A673 (cell line): Measurements from ENCODE around the gene NCBP2L. TPM values are rescaled to one million over a fixed set of nuclear protein-coding genes. Genes with fewer than 3 reads are reported as not detected.

Source experiments
- BruUV-seq: library from RNA; stranded (reverse); fragments of 400-500 nt; replicated peaks from 2 replicates; lab custom pipeline; 2021; lab: Mats Ljungman, UMichigan
- CTCF ChIA-PET: fragments of 300-600 bp; sonication (Branson Sonifier 250); formaldehyde crosslinking; loops from one replicate; lab custom pipeline; 2022; ENCODE audit warnings: antibody characterized with exemption; lab: Charles Lee
- POLR2A ChIA-PET: fragments of 300-600 bp; sonication (Branson Sonifier 250); formaldehyde crosslinking; loops from one replicate; lab custom pipeline; 2022; ENCODE audit warnings: antibody characterized with exemption; ENCODE audit not compliant: low non-redundant PET; lab: Charles Lee
- DNase-seq: peaks from one replicate; pipeline ENCODE4 v3.0.0-alpha.2; 2015; ENCODE audit warnings: low spot score
- H3K27ac ChIP-seq: fragments of 200-600 bp; sonication (generic); 2 replicates; pipeline ENCODE4 v1.5.1; 2016; ENCODE audit warnings: mixed run types, low read depth, mild to moderate bottlenecking, mixed read lengths, antibody characterized with exemption, low read length; ENCODE audit not compliant: poor library complexity, severe bottlenecking
- H3K27me3 ChIP-seq: fragments of 200-600 bp; sonication (generic); replicated peaks from 2 replicates; pipeline ENCODE4 v1.6.1; 2017; ENCODE audit warnings: mixed run types, low read depth, mild to moderate bottlenecking, mixed read lengths, antibody characterized with exemption, low read length; ENCODE audit not compliant: insufficient read depth, poor library complexity
- H3K36me3 ChIP-seq: fragments of 200-600 bp; sonication (generic); 2 replicates; pipeline ENCODE4 v1.6.1; 2016; ENCODE audit warnings: mixed run types, mild to moderate bottlenecking, mixed read lengths, antibody characterized with exemption, low read length; ENCODE audit not compliant: insufficient read depth, poor library complexity, severe bottlenecking
- H3K4me1 ChIP-seq: fragments of 200-600 bp; sonication (generic); 2 replicates; pipeline ENCODE4 v1.6.1; 2017; ENCODE audit warnings: mixed run types, mild to moderate bottlenecking, mixed read lengths, antibody characterized with exemption, low read length; ENCODE audit not compliant: insufficient read depth, poor library complexity, severe bottlenecking
- H3K4me3 ChIP-seq: fragments of 200-600 bp; sonication (generic); 2 replicates; pipeline ENCODE4 v1.5.1; 2016; ENCODE audit warnings: low read depth, mixed run types, mild to moderate bottlenecking, mixed read lengths, low read length; ENCODE audit not compliant: poor library complexity, severe bottlenecking
- H3K9me3 ChIP-seq: fragments of 200-600 bp; sonication (generic); 2 replicates; pipeline ENCODE4 v1.6.1; 2016; ENCODE audit warnings: mixed run types, low read depth, mild to moderate bottlenecking, mixed read lengths, antibody characterized with exemption, low read length; ENCODE audit not compliant: poor library complexity, severe bottlenecking
- EZH2 ChIP-seq: fragments of 200-600 bp; sonication (generic); IDR thresholded peaks from 2 replicates; pipeline ENCODE4 v1.6.1; 2017; ENCODE audit warnings: borderline replicate concordance, low read depth, mild to moderate bottlenecking, mixed read lengths, antibody characterized with exemption, low read length; ENCODE audit not compliant: poor library complexity, severe bottlenecking
- intact Hi-C: fragments of 100-400 bp; cut with micrococcal nuclease; formaldehyde crosslinking; loops from one replicate; pipeline ENCODE4 v1.10.0; 2022; ENCODE audit not compliant: unreplicated experiment
- total RNA-seq: library from RNA; stranded (reverse); gene quantifications from 2 replicates; pipeline ENCODE4 v1.2.3, GENCODE V29; 2021
- TF ChIP-seq, protein P1 (sequence below): fragments of 300-800, 200-600 bp; sonication (generic); conservative IDR thresholded peaks from 2 replicates; pipeline ENCODE4 v1.5.1; 2017; ENCODE audit warnings: low read depth, mild to moderate bottlenecking, antibody characterized with exemption, low read length, moderate library complexity, mixed read lengths

The NCBP2L gene
- total RNA-seq, 1 experiment from 2014 or later: not detected

DNA sequence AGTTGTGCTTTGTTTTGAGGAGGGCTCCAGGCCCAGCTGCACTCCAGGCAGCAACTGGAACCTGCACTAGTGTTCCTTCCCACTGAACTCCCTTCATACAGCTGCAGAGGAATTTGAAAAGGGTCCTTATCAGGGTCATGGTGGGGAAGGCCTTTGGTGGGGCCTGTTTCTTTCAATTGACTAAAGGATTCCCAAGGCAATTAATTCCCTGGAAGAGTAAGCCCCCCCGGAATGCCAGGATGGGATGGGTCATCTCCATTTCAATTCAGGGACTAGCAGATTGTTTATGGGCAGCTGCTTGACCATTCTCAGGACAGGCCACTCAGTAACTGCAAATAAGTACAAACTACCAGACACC is 47.3 kb upstream of the NCBP2L start:
- peaks cover 3% of the 10 kb centered on the region for H3K4me1 ChIP-seq
- no peak for TF ChIP-seq EZH2
- TF ChIP-seq, protein P1, sequence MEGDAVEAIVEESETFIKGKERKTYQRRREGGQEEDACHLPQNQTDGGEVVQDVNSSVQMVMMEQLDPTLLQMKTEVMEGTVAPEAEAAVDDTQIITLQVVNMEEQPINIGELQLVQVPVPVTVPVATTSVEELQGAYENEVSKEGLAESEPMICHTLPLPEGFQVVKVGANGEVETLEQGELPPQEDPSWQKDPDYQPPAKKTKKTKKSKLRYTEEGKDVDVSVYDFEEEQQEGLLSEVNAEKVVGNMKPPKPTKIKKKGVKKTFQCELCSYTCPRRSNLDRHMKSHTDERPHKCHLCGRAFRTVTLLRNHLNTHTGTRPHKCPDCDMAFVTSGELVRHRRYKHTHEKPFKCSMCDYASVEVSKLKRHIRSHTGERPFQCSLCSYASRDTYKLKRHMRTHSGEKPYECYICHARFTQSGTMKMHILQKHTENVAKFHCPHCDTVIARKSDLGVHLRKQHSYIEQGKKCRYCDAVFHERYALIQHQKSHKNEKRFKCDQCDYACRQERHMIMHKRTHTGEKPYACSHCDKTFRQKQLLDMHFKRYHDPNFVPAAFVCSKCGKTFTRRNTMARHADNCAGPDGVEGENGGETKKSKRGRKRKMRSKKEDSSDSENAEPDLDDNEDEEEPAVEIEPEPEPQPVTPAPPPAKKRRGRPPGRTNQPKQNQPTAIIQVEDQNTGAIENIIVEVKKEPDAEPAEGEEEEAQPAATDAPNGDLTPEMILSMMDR: no peak
- H3K4me3 ChIP-seq: no peak overlapping the region
- ChIA-PET POLR2A (no interaction called here), CTCF (no interaction called here)
- BruUV-seq: no TSS peak
- intact Hi-C loops: no loop called here
- H3K27ac ChIP-seq: no peak overlapping the region
- no peak for DNase-seq
- no peaks in the 10 kb centered on the region for H3K9me3 ChIP-seq
- H3K36me3 ChIP-seq: no peaks in the 10 kb centered on the region
- no peaks in the 10 kb centered on the region for H3K27me3 ChIP-seq

DNA sequence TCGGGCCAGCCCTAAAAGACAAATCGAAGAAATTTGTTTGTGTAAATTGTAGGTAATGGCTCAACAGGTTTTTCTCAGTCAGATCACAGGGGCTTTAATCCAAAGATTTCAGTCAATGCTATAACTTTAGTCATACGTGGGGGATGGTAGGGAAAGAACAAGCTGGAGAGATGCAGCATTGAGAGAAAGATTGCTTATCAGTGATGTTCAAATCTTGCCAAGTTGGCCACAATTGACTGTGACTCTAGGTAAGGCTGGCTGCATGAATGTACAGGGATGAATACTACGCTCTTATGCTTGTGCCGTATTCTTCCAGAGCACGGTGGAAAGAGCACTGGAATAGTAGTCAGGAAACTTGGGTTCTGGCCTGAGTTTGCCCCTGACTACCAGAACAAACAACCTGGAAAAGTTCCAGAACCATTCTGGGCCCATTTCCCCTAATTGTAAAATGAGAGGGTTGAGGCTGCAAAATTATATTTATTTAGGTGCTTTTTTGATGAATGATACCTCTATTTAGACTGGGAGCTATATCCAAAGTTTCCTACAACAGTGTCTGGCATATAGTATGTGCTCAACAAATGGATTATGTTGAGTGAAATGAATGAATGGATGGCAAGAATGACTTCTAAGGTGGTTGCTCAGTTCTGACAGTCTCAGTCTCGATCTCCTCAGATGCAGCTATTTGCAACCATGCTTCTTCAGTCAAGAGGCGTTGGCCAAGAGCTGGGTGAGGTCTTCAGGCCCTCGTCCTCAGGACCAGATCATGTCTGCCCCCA is 46.4 kb upstream of the NCBP2L start:
- Histone ChIP-seq H3K36me3 (no peaks in the 10 kb centered on the region), H3K4me1 (peaks cover 3% of the 10 kb centered on the region), H3K27ac (no peak overlapping the region), H3K4me3 (no peak overlapping the region), H3K27me3 (no peaks in the 10 kb centered on the region), H3K9me3 (no peaks in the 10 kb centered on the region)
- ChIA-PET POLR2A (no interaction called here), CTCF (no interaction called here)
- TF ChIP-seq, protein P1: no peak
- TF ChIP-seq EZH2: no peak
- intact Hi-C loops: no loop called here
- no TSS peak for BruUV-seq
- DNase-seq: no peak

GRCh38 chrX:107731831-107732502 is 45.6 kb upstream of the NCBP2L start:
- POLR2A ChIA-PET: no interaction called here
- intact Hi-C loops: no loop called here

More at GRCh38 chrX:107731831-107732502, 45.6 kb upstream of the NCBP2L start:
- DNase-seq: no peak
- H3K9me3 ChIP-seq: no peaks in the 10 kb centered on the region
- H3K4me3 ChIP-seq: no peak overlapping the region
- no peaks in the 10 kb centered on the region for H3K36me3 ChIP-seq
- H3K27ac ChIP-seq: no peak overlapping the region
- no peaks in the 10 kb centered on the region for H3K27me3 ChIP-seq
- H3K4me1 ChIP-seq: peaks cover 11% of the 10 kb centered on the region
- no TSS peak for BruUV-seq
- CTCF ChIA-PET: no interaction called here
- TF ChIP-seq, protein P1: no peak
- TF ChIP-seq EZH2: no peak
